ENCODE data around the gene DPM2.

Gene DPM2

GRCh38 chr9:127979333-127980059 lies 41.8 kb upstream of the DPM2 start:
- peak overlapping the region; percentile 56 for H3K4me3 ChIP-seq (replicated peaks; ENCODE audit: insufficient read depth, low read length)
- TF ChIP-seq REST (IDR thresholded peaks at IDR 0.05; ENCODE audit: insufficient replicate concordance, low read depth) (no peak), POLR2AphosphoS5 (IDR thresholded peaks at IDR 0.05; ENCODE audit: low read depth) (no peak), CTCF (IDR thresholded peaks at IDR 0.05; ENCODE audit: insufficient read depth, low read length) (no peak), GABPA (IDR thresholded peaks at IDR 0.05; ENCODE audit: low read depth) (no peak), SPI1 (IDR thresholded peaks at IDR 0.05; ENCODE audit: borderline replicate concordance, low read depth) (no peak)
- DNase-seq (ENCODE audit: low read depth in 1 of 2, low spot score in 1 of 2): no peak
- H3K27ac ChIP-seq (replicated peaks): no peak overlapping the region
- H3K27me3 ChIP-seq (ENCODE audit: insufficient read depth, poor library complexity, severe bottlenecking): no peaks in the 10 kb centered on the region

- Histone ChIP-seq H3K4me3 (replicated peaks; ENCODE audit: insufficient read depth, low read length) (no peak overlapping the region), H3K27me3 (ENCODE audit: insufficient read depth, poor library complexity, severe bottlenecking) (no peaks in the 10 kb centered on the region), H3K27ac (replicated peaks) (no peak overlapping the region)
- no peak for DNase-seq (ENCODE audit: low read depth in 1 of 2, low spot score in 1 of 2)
- TF ChIP-seq REST (IDR thresholded peaks at IDR 0.05; ENCODE audit: insufficient replicate concordance, low read depth) (no peak), GABPA (IDR thresholded peaks at IDR 0.05; ENCODE audit: low read depth) (no peak), SPI1 (IDR thresholded peaks at IDR 0.05; ENCODE audit: borderline replicate concordance, low read depth) (no peak), POLR2AphosphoS5 (IDR thresholded peaks at IDR 0.05; ENCODE audit: low read depth) (no peak)
Observed at GRCh38 chr9:127979015-127979332, 41.3 kb upstream of the DPM2 start.

GRCh38 chr9:127977884-127978647 lies 40.4 kb upstream of the DPM2 start:
- DNase-seq (ENCODE audit: low read depth in 1 of 2, low spot score in 1 of 2): no peak
- TF ChIP-seq CTCF (IDR thresholded peaks at IDR 0.05; ENCODE audit: insufficient read depth, low read length) (no peak), REST (IDR thresholded peaks at IDR 0.05; ENCODE audit: insufficient replicate concordance, low read depth) (no peak), GABPA (IDR thresholded peaks at IDR 0.05; ENCODE audit: low read depth) (no peak), SPI1 (IDR thresholded peaks at IDR 0.05; ENCODE audit: borderline replicate concordance, low read depth) (peak; percentile 23; the same call in 1 of the 2 replicates), POLR2AphosphoS5 (IDR thresholded peaks at IDR 0.05; ENCODE audit: low read depth) (no peak)
- Histone ChIP-seq H3K4me3 (replicated peaks; ENCODE audit: insufficient read depth, low read length) (no peak overlapping the region), H3K27me3 (ENCODE audit: insufficient read depth, poor library complexity, severe bottlenecking) (no peaks in the 10 kb centered on the region), H3K27ac (replicated peaks) (no peak overlapping the region)
